Dedifferentiated amniotic fluid mesenchymal stem cell (primary cell): ENCODE measurements around the gene GATAD2A.
"Not testable (repeated sequence)": the region's sequence is repeated elsewhere in the genome, so short reads cannot be mapped to it uniquely, and the experiment has no call there.

Experiments used
- DNase-seq: peaks from one replicate; pipeline ENCODE4 v3.0.0-alpha.2; 2016; ENCODE audit errors: extremely low spot score

GATAD2A gene

DNA sequence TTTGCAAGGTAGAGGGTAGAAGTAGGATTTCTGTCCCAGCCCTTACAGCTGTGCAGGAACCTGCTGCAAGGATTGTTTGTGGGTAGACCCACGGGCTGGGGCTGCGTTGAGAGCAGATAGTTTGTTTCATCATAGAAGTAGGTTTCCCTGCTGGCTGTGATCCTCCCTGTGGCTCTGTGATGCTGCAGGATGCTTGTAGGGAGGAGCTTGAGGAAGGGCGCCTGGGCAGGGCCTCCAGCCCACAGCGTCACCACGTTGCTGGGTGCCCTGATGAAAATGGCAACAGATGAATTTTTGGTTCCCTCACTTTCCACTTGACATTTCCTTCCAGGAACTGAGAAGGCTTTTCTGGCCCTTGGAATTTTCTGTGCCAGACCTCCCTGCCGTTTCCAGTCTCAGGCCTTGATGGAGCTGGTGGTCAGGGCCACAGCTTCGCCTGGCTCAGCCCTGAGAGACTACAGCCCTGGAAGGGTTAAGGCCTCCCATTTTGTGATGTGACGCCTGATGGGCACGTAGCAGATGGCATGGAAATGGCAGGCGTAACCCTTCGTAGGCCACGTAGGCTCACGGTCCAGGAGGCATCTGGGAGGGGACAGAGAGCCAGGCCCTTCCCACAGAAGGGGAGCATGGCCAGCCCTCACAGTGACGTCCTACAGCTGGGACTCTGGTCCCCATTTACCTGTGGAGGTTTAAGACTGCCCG, 42.2 kb downstream of the GATAD2A start:
- DNase-seq: no peak

DNA sequence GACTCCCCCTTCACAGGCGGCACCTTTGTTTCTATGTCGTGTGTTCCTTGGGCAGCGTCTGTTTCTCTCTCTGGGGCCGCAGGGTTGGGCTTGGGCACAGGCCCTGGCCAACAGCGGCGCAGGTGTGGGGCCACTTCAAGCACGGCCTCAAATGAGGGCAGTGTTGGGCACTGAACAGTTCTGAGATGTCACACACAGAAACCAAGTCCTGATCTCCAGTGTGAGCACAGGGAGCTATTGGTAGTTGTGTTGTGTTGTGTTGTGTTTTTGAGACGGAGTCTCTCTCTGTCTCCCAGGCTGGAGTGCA, 42.7 kb downstream of the GATAD2A start:
- no peak for DNase-seq

DNA sequence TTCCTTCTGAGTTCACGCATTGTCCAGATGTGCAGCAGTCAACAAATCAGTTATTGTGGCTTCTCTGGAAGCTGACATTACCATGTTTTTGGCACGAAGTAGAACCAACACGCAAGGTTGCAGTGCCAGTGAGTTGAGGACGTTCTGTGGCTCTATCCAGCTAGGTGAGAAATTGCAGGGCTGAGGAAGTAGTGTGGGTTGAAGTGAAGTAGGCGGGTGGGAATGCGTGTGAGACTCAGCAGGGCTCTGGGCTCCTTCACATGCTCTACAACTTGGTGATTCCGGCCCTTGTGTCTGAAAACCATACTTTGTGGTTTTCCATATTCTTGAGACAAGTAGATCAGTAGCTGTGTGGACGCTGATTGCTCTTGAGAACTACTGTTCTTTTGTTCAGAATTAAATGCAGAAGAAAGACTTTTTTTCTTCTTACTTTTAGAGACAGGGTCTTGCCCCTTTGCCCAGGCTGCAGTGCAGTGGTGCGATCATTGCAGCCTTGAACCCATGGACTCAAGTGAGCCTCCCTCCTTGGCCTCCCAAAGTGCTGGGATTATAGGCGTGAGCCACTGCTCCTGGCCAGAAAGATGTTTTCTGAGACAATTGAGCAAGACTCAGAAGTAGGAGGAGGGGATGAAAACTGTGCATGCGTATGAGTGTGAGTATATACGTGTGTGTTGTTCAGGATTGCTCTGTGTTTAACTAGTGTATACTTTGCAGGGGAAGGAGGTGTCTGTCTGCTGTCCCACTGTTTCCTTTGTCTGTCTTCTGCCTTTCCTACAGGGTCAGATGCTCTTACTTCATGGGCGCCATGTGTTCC, 46.2 kb downstream of the GATAD2A start:
- DNase-seq: no peak

DNA sequence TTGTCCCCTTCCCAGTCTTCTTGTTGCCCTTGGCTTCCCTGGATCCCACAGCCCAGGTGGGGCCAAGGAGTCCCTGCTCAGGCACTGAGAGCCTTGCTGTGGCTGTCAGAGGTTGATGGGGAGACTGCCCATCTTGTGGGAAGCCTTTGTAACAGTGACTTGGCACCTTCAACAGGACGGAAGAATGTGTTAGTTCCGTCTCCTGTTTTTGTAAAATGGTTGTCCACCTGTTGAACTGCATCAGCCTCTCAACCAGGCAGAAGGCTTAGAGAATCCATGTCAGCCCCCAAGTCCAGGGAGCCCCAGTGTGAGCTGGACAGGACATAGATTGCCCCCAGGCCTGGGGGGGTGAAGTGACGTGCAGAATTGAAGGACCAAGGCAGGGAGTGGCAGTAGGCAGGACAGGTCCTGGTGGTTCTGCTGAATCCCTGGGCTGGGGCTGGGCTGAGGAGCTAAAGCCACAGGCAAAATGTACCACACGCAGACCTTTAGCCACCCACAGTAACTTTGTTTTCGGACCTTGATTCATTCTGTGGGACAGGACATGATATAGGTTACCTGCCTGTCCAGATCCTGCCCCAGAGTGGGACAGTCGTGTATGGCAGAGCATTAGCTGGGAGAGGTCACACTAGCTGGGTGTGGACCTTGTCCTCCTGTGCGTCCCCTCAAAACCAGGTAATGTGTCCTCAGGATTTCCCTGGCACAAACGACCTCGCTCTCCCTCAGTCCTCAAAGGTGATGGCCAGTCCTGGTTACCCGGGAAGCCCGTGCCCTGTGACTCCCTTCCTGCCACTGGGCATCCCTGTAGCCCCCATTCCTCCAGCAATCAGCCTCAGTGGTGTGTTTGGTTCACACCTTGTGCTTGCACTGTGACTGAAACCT, 47.0 kb downstream of the GATAD2A start:
- no peak for DNase-seq

DNA sequence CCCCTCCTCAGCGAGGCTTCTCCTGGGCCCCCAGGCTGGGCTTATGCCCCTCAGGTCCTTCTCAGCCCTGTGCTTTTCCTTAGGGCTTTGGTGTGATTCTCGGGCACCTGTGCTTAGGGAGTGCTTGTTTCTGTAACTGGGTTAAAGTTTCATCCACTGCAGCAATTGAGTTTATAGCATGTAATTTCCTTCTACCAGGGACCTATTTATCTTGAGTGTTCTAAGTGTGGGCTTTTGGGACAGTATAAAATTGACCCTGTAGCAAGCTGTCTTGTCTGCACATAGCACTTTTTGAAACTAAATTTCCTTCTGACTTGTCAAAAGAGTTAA, 47.6 kb downstream of the GATAD2A start:
- DNase-seq: no peak

DNA sequence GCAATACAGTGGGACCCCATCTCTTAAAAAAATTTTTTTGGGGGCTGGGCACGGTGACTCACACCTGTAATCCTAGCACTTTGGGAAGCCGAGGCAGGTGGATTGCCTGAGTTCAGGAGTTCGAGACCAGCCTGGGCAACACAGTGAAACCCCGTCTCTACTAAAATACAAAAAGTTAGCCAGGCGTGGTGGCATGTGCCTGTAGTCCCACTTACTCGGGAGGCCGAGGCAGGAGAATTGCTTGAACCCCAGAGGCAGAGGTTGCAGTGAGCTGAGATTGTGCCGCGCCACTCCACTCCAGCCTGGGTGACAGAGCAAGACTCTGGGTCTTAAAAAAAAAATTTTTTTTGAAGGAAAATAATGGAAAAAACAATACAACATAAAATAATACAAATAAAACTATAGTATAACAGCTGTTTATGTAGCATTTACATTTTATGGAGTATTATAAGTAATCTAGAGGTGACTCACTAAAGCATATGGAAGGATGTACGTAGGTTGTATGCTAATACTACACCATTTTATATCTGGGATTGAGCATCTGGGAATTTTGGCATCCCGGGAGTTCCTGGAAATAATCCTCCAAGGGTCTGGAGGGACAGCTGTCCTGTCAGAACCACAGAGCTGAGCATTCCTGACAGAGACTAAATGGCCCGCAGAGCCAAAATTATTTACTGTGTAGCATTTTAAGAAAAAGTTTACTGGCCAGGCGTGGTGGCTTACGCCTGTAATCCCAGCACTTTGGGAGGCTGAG, 49.9 kb downstream of the GATAD2A start:
- DNase-seq: not testable (repeated sequence)

DNA sequence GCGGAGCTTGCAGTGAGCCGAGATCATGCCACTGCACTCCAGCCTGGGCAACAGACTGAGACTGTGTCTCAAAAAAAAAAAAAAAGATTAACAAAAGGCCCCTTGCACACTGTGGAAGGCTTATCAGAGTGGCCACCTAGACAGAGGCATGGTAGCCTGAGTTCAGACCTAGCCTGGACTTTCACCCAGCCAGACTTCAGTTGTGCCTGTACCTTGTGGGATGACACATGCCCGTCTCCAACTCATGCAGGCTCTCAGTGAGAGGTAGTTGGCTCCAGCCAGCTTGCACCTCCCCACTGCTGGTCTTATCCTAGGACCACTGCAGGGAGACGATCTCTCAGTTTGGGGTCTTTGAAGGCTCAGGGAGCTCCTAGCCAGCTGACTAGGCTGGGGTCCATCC, 52.2 kb downstream of the GATAD2A start:
- DNase-seq: no peak

DNA sequence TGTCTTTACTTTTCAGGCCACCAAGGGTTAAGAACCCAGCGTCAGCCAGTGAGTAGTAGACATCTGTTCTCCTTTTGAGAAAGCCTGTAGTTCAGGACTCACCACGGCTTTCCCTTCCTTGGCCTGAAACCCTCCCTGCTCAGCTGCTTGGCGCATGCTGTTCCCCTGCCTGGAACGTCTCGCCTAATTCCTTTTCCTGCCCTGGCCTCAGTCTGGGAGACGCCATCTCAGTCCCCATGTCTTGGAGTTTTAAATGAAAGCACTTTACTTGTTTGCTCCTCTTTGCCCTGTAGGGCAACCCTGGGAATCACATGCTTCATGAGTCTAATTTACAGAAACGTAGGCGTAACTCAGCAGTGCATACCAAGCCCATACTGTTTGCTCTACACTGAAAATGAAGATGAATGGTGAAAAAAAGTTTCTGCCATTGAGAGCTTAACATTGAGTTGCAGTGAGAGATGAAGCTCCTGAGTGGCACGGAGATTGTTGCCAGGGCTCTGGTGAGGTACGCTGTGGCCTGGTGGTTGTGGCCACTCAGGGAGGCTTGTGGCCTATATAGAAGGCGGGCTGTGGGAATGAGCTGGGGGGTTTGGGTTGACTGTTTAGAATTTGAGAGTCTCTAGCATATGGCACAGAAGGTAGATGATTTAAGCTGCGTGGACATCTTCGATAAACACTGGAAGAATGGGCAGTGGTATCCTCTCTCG, 52.8 kb downstream of the GATAD2A start:
- no peak for DNase-seq

DNA sequence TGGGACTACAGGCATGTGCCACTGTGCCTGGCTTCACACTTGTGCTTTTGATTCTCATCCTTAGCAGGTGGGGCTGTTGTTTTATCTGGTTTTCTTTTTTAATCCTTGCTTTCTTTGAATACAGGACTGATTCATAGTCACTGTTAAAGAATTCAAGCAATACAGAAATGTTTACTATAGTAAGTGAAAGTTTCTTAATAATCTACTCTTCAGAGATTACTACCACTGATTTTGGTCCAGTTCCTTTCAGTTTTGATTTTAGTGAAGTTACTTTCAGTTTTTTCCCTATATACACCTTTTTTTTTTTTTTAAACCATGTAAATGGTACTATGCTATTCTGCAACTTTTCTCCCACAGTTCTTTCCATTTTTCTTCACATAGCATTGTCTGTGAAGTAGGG, 53.6 kb downstream of the GATAD2A start:
- no peak for DNase-seq

DNA sequence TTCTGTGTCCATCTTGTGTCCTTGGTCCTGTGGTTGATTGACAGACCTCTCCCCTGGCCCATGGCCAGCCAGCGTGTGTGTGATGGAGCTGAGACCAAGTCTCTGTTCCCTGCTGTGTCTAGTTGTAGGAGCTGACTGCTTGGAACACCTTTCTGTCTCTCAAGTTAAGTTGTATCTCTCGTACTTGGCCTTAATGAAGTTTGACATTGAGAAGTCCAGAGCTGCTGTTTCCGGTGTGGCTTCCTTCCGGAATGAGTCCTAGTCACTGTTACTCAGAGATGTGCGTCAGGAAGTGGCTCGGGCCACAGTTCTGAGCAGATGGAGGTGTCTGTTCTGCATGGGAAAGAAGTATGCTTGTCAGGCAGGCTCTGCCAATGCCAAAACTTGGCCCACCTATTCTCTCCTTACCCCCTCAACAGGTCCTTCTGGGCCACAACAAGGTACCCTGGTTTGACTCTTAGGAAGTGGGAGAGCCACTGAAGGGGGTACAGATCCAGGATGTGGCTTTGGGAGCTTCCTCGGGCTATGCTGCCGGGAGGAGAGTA, 54.3 kb downstream of the GATAD2A start:
- DNase-seq: no peak

DNA sequence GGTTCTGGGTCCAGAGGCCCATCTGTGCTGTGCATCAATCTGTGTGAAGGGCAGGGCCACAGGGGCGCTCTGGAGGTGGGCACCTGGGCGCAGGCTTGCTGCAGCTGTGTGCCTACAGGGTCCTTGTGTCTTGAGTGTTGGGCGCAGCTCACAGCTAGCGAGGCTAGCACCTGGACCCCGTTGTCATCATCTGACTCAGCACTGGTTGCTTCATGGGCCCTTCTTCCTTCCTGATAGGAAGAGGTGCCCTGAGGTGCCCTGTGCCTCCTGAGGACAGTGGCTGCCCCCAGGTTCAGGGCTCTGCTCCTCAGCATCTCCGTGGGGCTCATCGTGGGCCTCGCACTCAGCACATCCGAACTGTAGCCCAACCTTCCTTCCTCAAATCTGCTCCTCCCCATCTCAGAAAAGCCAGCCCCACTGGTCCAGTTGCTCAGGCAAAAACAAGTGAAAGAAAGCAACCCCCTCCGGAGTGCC, 54.8 kb downstream of the GATAD2A start:
- no peak for DNase-seq

DNA sequence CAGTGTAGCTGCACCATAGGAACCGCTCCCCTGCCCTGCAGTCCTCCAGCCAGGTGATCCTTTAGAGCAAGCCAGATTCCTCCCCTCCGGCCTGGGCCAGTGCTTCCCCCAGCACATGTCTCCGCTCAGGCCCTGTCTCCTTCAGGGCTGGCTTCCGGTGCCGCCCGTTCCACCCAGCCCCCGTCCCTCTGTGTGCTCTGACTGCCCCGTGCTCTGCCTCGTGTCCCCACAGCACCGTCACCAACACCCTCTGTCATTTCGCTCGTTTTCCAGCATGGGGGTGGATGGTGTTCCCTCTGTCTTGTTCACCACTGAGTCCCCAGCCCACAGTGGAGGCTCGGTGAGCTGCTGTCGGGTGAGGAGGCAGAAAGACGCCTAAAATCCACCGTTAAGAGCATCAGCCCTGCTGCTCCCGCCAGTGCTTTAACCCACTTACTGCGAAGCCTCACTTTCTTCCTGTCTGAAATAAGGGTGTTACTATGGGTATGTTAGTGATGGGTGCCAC, 55.3 kb downstream of the GATAD2A start:
- DNase-seq: no peak

DNA sequence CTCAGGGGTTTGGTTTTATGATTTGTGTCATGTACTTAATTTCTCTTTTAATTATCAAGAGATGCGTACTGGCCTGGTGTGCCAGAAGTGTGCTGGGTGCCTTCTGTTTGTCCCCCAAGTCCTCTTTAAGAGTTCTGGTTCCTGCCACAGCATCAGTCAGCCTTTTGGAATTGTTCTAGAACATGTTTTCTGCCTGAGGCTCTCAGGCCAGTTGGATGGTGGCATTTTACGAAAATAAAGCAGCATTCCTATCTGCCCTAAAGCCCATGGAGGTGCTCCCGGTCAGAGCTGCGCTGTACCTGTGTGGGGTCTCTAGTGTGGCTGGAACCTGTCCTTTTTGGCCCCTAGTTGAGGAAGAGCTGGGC, 55.8 kb downstream of the GATAD2A start:
- no peak for DNase-seq

DNA sequence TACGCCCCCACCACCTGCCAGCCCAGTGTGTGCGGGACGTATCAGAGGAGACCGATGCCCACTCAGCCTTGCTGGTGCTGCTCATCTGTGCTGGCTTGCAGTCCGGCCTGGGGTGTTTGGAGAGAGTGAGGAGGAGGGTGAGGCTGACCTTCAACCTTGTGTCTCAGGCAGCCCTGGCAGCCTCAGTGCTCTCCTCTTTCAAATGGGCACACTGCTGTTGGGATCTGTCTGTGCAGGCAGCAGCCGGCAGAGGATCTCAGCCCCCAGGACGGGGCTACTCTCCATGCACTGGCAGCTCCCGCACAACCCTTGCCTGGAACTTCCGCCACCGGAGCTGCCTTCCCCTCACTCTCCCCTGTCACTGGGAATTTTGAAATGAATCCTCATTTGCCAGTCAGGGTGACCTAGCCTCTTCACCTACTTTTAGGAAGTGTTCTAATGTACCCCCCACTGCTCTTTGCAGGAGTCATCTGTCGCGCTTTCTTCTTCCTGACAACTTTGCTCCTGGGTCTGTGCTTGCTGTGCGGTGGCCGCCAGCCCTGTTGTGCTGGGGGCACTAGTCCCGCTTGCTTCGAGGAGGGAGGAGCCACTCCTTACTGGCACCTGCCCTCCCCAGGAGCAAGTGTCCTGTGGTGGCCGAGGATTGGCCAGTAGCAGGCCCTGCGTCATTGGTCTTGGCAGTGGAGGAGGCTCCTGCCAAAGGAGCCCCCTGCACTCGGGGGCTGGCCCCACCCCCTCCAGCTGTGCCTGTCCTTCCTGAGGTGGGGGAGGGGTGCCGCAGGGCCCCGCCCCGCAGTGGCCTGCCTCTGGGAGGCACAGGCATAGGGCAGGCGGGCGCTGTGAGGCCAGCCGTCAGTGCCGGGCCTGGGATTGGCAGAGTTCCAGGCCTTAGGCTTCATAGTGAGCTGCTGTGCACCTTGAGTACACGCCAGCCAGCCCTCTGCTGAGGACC, 56.5 kb downstream of the GATAD2A start:
- no peak for DNase-seq

DNA sequence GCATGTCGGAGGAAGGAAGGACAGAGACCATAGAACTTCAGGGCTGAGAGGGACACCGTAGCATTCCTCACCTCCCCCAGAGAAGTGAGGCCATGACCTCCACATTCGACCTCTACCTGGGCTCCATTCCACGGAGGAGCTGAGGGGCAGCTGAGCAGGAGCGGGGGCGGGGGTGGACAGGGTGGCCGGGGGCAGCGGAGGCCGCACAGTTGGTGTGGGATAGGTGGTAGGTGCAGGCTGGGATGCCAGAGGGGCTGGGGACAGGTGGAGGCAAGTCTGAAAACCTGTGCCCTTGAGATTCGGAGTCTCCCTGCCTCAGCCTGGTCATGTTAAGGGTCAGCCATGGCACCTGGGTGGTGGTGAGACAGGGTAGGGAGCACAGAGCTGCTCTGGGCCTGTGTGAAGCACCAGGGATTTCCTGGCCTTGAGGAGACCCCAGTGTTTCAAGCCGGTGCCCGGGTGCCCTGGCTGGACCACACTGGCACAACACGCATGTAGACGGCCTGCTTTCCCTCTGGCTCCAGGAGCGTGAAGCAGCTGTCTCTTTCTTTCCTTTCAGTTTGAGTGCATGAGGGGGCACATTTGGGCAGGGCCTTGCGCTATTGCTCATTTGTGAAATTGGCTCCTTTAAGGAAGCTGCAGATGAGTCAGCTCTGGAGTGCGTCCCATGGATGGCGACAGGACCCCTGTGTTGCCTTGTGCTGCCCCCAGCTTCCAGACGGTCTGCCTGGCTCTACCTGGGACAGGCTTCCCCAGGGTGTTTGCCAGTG, 58.1 kb downstream of the GATAD2A start:
- DNase-seq: peak; percentile 52

DNA sequence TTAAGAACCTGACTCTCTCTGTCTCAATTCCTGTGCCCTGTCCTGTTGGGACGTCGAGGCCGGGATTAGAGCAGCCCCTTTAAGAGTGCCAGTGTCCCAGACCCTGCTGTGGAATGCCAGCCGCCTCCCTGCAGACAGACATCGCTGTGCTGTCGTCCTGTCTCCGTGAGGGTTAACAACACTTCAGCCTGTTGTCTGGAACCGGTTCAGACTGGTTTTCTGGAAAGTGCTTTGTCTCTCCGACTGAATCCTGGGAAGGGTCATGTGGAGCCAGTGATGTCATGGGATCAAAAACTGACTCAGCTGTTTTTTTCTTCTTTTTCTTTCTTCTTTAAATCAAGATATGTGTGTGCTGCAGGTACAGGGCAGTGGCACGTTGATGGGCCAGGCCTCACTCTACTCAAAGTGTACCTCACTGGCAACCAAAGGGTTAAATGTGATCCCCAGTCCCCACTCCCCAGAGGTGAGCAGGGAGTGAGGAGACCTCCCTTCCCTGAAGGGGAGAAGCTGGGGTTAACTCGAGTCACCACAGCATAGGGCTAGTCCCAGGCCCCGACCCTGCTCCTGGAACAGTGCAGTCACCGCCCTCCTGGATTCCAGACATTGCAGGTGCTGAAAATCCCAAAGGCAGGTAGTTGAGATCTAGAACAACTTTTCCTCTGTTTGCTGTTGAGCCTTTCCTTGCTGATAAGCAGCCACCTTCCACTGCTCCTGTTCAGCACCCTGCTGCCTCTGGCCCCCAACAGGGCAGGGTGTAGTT, 59.0 kb downstream of the GATAD2A start:
- no peak for DNase-seq

DNA sequence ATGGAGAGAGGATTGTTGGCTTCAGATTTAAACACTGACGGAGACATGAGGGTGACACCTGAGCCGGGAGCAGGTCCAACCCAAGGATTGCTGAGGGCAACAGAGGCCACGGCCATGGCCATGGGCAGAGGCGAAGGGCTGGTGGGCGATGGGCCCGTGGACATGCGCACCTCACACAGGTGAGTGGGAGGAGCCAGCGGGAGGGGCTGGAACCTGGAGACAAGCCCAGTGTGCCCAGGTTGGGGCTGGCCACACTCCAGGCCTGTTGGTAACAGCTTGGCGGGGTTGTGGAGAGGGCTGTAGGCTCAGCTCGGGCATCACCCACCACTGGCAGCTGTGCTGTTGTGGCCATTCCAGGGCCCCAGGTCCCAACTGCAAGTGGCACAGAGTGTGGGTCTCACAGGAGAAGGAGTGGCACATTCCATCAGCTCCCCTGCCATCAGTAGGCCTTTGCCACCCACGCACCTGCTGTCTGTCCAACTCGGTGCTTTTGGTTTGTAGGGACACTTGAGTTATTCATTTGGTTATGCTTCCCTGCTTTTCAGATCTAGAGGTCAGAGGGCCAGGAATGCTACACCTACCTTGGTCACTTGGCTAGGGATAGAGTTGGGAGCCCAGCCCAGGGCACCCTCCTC, 60.1 kb downstream of the GATAD2A start:
- no peak for DNase-seq

DNA sequence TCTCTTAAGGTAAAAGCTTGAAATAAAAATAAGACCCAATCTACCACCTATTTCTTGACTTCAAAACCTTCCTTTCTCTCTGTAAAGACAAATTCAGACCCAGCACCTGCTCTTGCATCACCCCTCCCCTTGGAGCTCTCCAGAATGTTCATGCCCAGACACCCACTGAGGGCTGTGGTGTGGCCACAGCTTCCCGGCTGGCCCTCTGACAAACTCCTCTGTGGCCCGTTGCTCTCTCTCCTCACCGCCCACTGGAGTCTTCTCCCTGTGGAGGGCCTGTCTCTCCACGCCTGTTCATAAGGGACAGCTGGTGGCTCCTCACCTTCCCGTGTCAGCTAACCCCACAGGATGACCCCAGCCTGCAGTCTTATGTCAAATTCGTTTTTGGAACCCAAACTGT, 60.7 kb downstream of the GATAD2A start:
- no peak for DNase-seq
